ENCODE data around the gene RARB.

DNA sequence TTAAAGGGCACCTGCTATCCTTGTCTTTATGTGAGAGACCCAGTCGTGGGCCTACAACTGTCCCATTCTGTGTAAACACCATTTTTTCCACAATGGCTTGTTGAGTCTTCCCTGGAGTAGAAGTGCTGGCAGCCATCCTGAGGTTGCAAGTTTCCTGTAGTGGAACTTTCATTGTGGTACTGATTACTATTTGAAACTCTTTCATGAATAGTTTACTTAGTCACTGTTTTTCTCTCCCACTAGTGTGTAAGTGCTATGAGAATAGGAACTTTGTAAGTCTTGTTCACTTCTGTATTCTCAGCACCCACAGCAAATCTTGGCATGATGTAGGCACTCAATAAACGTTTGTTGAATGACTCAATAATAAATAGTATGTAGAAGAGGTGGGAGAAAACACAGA, 48.6 kb downstream of the RARB start:
- TF ChIP-seq ZNF24 (IDR thresholded peaks at IDR 0.05), result no peak
- no peak for TF ChIP-seq POLR2A (conservative IDR thresholded peaks at IDR 0.05)
- no peak for TF ChIP-seq EHMT2 (IDR thresholded peaks at IDR 0.05)
- TF ChIP-seq MAX (CRISPR knock-in tag; IDR thresholded peaks at IDR 0.05), result no peak
- TF ChIP-seq FOXM1 (IDR thresholded peaks at IDR 0.05; ENCODE audit: low read depth), result no peak
- TF ChIP-seq FOXM1 (CRISPR knock-in tag; IDR thresholded peaks at IDR 0.05; ENCODE audit: low read depth), result no peak
- no peak for TF ChIP-seq NBN (IDR thresholded peaks at IDR 0.05; ENCODE audit: low read depth)
- TF ChIP-seq, protein P1, sequence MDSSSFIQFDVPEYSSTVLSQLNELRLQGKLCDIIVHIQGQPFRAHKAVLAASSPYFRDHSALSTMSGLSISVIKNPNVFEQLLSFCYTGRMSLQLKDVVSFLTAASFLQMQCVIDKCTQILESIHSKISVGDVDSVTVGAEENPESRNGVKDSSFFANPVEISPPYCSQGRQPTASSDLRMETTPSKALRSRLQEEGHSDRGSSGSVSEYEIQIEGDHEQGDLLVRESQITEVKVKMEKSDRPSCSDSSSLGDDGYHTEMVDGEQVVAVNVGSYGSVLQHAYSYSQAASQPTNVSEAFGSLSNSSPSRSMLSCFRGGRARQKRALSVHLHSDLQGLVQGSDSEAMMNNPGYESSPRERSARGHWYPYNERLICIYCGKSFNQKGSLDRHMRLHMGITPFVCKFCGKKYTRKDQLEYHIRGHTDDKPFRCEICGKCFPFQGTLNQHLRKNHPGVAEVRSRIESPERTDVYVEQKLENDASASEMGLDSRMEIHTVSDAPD (CRISPR knock-in tag; IDR thresholded peaks at IDR 0.05), result no peak
- no peak for TF ChIP-seq E2F3 (CRISPR knock-in tag; IDR thresholded peaks at IDR 0.05)
- TF ChIP-seq NUFIP1 (IDR thresholded peaks at IDR 0.05; ENCODE audit: partially characterized antibody), result no peak
- TF ChIP-seq ZZZ3 (IDR thresholded peaks at IDR 0.05), result no peak
- TF ChIP-seq RFX5 (IDR thresholded peaks at IDR 0.05; ENCODE audit: low read depth, low read length), result no peak
- no peak for TF ChIP-seq RAD21 (CRISPR knock-in tag; conservative IDR thresholded peaks at IDR 0.05 in 1 of 2, IDR thresholded peaks at IDR 0.05 in 1 of 2)

Data from K562 (cell line).